NCI-H2227 (cell line): ENCODE measurements around the gene FBH1.
"Not testable (repeated sequence)": the region's sequence is repeated elsewhere in the genome, so short reads cannot be mapped to it uniquely, and the experiment has no call there.

Experiments used
- DNase-seq: peaks from one replicate; lab custom pipeline; 2025; ENCODE audit not compliant: unreplicated experiment; lab: John Stamatoyannopoulos, UW

Gene FBH1

DNA sequence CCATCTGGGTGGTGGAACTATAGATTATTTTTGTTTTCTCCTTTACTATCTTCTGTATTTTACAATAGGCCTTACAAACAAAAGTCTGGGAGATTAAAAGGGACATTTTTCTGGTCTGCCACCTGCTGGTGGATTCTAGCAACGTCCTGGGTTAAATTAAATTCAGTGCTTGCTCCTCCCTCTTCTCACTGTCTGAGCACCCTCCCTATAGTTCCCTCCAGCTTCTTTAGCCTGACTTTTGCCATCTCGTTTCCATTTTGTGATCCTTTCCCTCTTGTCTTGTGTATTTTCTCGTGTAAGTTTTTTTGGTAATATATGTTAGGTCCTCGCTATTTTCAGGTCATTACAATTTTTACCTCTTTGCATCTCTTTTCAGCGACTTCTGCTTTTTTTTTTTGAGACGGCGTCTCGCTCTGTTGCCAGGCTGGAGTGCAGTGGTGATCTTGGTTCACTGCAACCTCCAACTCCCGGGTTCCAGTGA, 16.5 kb upstream of the FBH1 start:
- DNase-seq: peak; percentile 63

DNA sequence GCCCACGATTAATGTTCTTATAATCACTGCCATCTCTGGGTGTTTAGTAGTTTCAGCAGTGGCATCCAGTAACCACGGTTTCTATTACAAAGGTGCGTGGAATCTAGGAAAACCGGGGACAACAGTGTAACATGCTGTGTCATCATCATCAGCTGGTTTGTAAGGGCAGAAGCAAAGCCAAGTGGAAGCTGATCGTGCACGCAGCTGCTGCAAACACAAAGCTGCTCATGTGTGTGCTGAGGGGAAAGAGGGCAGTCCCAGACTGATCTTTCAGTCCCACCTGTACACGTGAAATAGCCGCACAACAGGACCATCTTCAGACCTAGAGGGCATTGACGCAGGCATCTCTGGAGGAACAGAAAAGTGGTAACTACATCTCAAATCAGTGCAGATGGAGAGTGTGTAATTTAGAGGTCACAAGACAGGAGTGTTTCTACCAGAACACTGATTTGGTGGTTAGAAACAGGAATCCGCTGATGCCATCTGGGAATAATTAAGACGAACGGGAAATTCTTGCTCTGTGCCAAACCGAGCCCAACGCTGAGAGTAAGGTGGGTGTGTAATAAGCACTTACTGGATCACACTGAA, 13.8 kb upstream of the FBH1 start:
- DNase-seq: peak; percentile 42

GRCh38 chr10:5877041-5877440, 13.0 kb upstream of the FBH1 start:
- not testable (repeated sequence) for DNase-seq

DNA sequence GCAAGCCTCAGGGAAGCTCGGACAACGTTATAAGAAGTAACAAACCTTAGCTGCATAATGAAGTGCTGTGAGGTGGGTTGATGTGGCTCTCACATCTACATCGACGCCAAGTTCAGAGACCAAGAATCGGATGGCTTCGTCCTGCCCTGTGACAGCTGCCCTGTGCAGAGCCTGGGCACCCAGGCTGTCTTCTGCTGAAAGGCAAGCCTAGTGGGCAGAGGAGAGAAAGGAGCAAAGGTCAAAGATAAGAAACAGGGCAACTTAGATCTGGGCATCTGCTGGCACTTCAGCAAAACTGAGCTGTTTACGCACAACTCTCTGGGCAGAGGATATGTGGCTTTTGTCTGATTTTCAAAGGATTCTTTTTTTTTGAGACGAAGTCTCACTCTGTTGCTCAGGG, 7.1 kb upstream of the FBH1 start:
- DNase-seq: no peak

DNA sequence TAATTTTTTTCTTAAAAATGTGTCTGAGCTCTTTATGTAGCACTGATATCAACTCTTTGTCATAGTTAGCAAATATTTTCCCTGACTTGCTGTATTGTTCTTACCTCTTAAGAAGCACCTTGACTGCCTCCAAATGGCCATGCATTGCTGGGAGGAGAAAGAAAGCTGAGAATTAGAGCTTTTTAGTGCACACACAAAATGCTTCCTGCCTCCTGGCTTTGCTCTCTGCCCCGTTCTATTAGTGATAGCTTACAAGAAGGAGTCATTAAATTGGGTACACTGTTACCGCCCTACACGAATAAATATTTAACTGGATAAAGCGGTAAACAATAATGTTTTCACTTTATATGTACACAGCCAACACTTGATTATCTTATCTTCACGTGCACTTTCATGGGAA, 4.4 kb upstream of the FBH1 start:
- no peak for DNase-seq

- DNase-seq: no peak
These were observed 3.0 kb upstream of the FBH1 start for GRCh38 chr10:5887029-5887428.

DNA sequence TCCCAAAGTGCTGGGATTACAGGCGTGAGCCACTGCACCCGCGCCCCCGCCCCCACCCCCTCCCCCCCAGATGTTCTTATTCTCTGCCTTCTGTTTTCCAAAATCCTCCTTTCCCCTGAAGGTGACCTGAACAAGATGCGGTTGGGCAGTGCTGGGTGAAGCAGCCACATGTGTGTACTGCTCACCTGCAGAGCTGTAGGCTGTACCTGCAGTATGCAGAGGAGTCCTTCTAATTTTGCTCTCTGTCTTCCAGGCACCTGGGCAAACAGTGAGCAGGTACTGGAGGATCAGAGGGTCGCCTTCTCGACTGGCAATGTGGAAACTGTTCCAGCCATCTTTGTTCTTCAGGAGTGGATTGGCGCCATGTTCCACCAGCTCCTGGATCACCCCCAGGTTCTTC, 2.4 kb upstream of the FBH1 start:
- DNase-seq: no peak

GRCh38 chr10:5888351-5888750, 1.7 kb upstream of the FBH1 start:
- no peak for DNase-seq

DNA sequence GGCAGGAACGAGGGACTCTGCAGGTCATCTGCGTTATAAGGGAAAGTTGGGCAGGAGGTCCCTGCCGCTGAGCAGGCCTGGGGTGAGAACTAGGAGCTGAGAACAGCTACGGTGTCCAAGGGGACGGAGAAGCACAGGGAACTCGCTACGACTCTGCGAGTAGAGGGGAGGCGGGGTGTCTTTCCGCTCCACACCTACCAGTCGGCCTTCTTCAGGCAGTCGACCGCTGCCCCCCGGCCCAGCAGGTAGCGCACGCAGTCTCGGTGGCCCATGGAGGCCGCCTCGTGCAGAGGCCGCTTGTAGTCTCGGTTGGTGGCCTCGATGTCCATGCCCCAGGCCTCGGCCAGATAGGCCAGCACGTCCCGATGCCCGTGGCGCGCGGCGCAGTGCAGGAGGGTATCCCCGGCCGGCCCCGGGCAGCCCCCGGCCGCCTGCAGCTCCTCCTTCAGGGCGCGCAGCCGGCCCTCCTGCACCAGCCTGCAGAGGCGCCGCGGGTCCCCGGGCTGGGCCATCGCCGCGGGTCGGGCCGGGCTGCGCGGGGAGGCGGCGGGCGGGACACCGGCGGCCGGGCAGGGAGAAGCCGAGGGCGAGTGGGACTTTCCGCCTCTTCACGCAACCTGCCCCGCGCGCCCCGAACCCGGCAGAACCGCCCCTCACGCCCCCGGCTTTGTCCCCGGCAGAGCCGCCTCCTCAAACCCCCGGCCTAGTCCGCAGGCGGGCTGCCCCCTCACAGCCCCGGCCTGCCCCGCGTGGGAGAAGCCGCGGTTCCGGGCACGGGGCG, 1.0 kb upstream of the FBH1 start:
- peak; percentile 52 for DNase-seq

GRCh38 chr10:5890452-5890915, 441 bp downstream of the FBH1 start:
- DNase-seq: no peak

DNA sequence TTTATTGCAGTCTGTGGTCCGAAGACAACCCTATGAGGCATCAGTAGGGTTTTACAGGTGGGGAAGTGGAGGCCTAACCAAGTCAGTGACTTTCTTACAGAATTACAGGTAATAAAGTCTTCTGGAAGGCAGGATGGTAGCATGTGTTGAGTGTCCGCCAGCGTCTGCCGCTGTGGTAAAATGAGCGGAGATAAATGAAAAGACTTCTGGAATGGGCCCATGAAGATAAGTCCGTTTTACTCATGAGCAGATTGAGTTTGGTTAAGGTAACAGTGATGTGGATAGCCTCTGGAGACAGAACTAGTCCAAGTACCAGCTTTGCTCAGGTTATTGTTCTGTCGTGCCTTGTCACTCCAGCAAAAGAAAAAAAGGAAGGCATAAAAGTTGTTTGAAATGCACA, 966 bp downstream of the FBH1 start:
- DNase-seq: no peak

- DNase-seq: no peak
These were observed 2.0 kb downstream of the FBH1 start for GRCh38 chr10:5892007-5892406.

GRCh38 chr10:5893321-5893720, 3.3 kb downstream of the FBH1 start:
- no peak for DNase-seq

DNA sequence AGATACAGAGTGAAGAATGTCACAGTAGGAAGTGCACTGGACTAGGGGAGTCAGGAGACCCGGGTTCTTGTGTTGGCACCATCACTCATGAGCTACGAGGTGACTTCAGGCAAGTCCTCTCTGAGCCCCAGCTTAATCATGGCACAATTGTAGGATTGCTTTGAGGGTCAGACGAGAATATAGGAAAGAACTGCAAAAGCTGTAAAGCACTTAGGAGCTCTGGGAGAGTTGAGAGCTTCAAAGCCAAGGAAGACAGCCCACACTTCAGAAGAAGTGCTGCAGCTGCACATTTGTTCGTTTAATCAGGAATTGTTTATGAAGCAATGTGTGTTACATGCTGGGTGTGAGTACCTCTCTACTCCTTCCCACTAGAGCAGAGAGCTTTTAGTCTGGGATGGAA, 4.4 kb downstream of the FBH1 start:
- DNase-seq: no peak

DNA sequence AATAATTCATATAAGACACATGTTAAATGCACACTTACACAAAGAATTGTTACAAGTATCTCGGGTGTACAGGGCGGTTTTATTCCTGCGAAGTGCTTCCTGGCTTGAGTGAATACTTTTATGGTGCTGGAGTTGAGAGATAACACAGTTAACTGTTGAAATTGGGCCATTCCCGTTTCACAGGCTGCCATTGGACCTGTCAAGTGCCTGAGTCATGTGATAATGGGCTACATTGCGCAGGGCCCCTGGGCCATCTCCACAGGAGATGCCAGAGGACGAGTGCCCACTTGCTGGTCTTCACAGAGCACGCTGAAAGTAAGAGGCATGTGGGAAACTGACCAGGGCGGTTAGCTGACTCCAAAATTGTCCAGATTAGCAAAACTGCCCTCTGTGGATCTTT, 4.8 kb downstream of the FBH1 start:
- DNase-seq: no peak

- no peak for DNase-seq
These were observed 5.3 kb downstream of the FBH1 start for GRCh38 chr10:5895365-5895764.

GRCh38 chr10:5895804-5896203, 5.8 kb downstream of the FBH1 start:
- no peak for DNase-seq

DNA sequence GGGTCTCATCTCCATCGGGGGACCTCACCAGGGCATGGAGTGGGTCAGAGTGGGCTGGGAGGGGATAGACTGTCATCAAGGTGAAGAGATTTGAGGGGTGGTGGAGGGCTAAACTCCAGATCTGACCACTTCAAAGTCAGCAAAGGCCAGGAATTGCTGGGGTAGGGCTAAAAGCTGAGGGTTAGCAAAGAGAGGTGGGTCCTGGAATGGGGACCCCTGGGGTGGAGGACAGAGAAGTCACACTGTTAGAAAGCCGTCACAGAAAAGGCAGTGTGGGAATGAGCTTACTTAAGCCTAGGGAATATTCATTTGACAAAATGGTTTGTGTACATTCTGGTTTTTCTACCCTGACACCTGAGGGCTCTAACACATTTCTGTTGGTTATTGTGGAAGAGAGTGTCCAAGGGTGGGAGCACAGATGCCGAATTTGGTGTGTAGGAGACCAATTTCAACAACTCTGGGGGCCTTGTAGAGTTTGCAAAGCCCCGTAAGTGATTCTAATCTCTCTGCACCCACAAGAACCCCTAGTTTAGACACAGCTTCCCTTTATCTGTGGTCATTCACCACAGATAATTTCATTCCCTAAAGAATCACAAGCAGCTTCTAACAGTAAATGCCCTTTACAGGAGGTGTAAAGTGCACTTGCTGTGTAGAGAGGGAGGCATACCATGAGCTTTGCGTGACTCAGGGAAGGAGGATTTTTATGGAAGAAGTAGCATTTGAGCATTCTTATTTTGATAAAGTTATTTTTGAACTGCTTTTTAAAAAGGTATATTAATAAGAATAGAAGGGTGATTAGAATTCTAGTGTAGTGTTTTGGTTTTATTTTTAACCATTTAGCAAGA, 6.4 kb downstream of the FBH1 start:
- no peak for DNase-seq

DNA sequence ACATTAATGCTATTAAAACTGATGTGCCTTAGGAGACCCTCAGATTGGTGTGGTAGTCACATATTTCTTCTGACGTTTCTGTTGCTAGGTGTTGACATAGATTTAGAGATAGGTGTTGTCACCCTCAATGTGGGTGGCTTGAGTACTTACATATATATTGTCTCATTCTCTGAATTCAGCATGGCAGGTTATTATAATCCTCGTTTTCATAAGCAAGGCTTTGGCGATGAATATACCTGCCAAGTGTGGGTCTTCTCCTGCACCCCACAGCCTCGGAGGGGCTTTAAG, 7.0 kb downstream of the FBH1 start:
- DNase-seq: no peak

GRCh38 chr10:5897504-5897903, 7.5 kb downstream of the FBH1 start:
- no peak for DNase-seq

GRCh38 chr10:5898163-5898562, 8.1 kb downstream of the FBH1 start:
- no peak for DNase-seq

GRCh38 chr10:5900247-5900646, 10.2 kb downstream of the FBH1 start:
- DNase-seq: no peak
